WTC11 (cell line): Measurements from ENCODE around the gene PLA2G12B. TPM values are rescaled to one million over a fixed set of nuclear protein-coding genes. Genes with fewer than 3 reads are reported as not detected.

ENCODE experiments used
- ATAC-seq: fragments of 200-7000 bp; cut with Tn5 transposase; 2 replicates; pipeline ENCODE4 v1.10.0; 2021; ENCODE audit warnings: mild to moderate bottlenecking, moderate library complexity
- CTCF ChIA-PET: fragments of 300-600 bp; sonication (Branson Sonifier 250); formaldehyde crosslinking; loops from one replicate; lab custom pipeline; 2021; ENCODE audit warnings: antibody characterized with exemption; lab: Charles Lee
- POLR2A ChIA-PET: fragments of 350-600 bp; sonication (Branson Sonifier 250); formaldehyde crosslinking; loops from one replicate; lab custom pipeline; 2021; ENCODE audit warnings: antibody characterized with exemption; lab: Charles Lee
- DNase-seq: peaks from one replicate; pipeline ENCODE4 v3.0.0; 2021; ENCODE audit warnings: low spot score
- H3K27ac Mint-ChIP-seq: 2 replicates; pipeline ENCODE4 v1.8.0; 2021; ENCODE audit warnings: mixed read lengths
- H3K27me3 Mint-ChIP-seq: 2 replicates; pipeline ENCODE4 v1.8.0; 2021; ENCODE audit warnings: low read depth, mild to moderate bottlenecking, moderate library complexity, mixed read lengths
- H3K36me3 Mint-ChIP-seq: 2 replicates; pipeline ENCODE4 v1.8.0; 2021; ENCODE audit warnings: mixed read lengths
- H3K4me1 Mint-ChIP-seq: 2 replicates; pipeline ENCODE4 v1.8.0; 2022; ENCODE audit warnings: mixed read lengths
- H3K4me3 Mint-ChIP-seq: 2 replicates; pipeline ENCODE4 v1.8.0; 2021; ENCODE audit warnings: mild to moderate bottlenecking, moderate library complexity, mixed read lengths
- H3K9me3 Mint-ChIP-seq: 2 replicates; pipeline ENCODE4 v1.8.0; 2021; ENCODE audit warnings: mixed read lengths
- GABPB1 ChIP-seq: sonication (generic); formaldehyde crosslinking; IDR thresholded peaks from 2 replicates; pipeline ENCODE4 v1.8.1; 2023; ENCODE audit warnings: mild to moderate bottlenecking, missing genetic modification reagents
- KAT7 ChIP-seq: sonication (generic); formaldehyde crosslinking; IDR thresholded peaks from 2 replicates; pipeline ENCODE4 v1.8.1; 2023; ENCODE audit warnings: missing genetic modification reagents, mild to moderate bottlenecking, borderline replicate concordance
- NFE2L1 ChIP-seq: sonication (generic); formaldehyde crosslinking; IDR thresholded peaks from 2 replicates; pipeline ENCODE4 v1.8.1; 2023; ENCODE audit warnings: missing genetic modification reagents
- NR3C1 ChIP-seq: sonication (generic); formaldehyde crosslinking; conservative IDR thresholded peaks from 2 replicates; pipeline ENCODE4 v1.8.1; 2023; ENCODE audit warnings: low read depth, mild to moderate bottlenecking, missing genetic modification reagents
- OVOL2 ChIP-seq: fragments of 250-450 bp; sonication (Bioruptor Pico); IDR thresholded peaks from 2 replicates; pipeline ENCODE4 v1.9.0; 2021; ENCODE audit warnings: mild to moderate bottlenecking, borderline replicate concordance
- SOX15 ChIP-seq: fragments of 250-450 bp; sonication (Bioruptor Pico); IDR thresholded peaks from 2 replicates; pipeline ENCODE4 v1.9.0; 2021; ENCODE audit warnings: mild to moderate bottlenecking
- SP1 ChIP-seq: sonication (generic); formaldehyde crosslinking; conservative IDR thresholded peaks from 2 replicates; pipeline ENCODE4 v1.8.1; 2022; ENCODE audit warnings: missing genetic modification reagents
- TEAD1 ChIP-seq: sonication (generic); formaldehyde crosslinking; IDR thresholded peaks from 2 replicates; pipeline ENCODE4 v1.8.0; 2022; ENCODE audit warnings: mild to moderate bottlenecking, missing genetic modification reagents
- TP53 ChIP-seq: sonication (generic); formaldehyde crosslinking; IDR thresholded peaks from 2 replicates; pipeline ENCODE4 v1.8.1; 2023; ENCODE audit warnings: mild to moderate bottlenecking, missing genetic modification reagents
- ZNF232 ChIP-seq: sonication (generic); formaldehyde crosslinking; IDR thresholded peaks from 2 replicates; pipeline ENCODE4 v1.8.0; 2022; ENCODE audit warnings: mild to moderate bottlenecking, missing genetic modification reagents
- ZNF263 ChIP-seq: sonication (generic); formaldehyde crosslinking; IDR thresholded peaks from 2 replicates; pipeline ENCODE4 v1.8.1; 2022; ENCODE audit warnings: low read depth, mild to moderate bottlenecking, moderate library complexity, missing genetic modification reagents
- ZNF396 ChIP-seq: fragments of 250-450 bp; sonication (Bioruptor Pico); IDR thresholded peaks from 2 replicates; pipeline ENCODE4 v1.8.0; 2021; ENCODE audit warnings: mild to moderate bottlenecking, moderate library complexity, borderline replicate concordance
- total RNA-seq: library from RNA; stranded (reverse); gene quantifications from 3 replicates; pipeline ENCODE4 v1.2.3, GENCODE V29; 2021
- TF ChIP-seq, protein P1 (sequence below): sonication (generic); formaldehyde crosslinking; IDR thresholded peaks from 2 replicates; pipeline ENCODE4 v1.8.1; 2023; ENCODE audit warnings: mild to moderate bottlenecking, missing genetic modification reagents, moderate library complexity
- TF ChIP-seq, protein P2 (sequence below): fragments of 250-450 bp; sonication (Bioruptor Pico); IDR thresholded peaks from 2 replicates; pipeline ENCODE4 v1.9.0; 2021; ENCODE audit warnings: moderate library complexity, mild to moderate bottlenecking, inconsistent platforms, borderline replicate concordance
- TF ChIP-seq, protein P3 (sequence below): sonication (generic); formaldehyde crosslinking; IDR thresholded peaks from 2 replicates; pipeline ENCODE4 v1.8.0; 2022; ENCODE audit warnings: mild to moderate bottlenecking, missing genetic modification reagents
- TF ChIP-seq, protein P4 (sequence below): sonication (generic); formaldehyde crosslinking; IDR thresholded peaks from 2 replicates; pipeline ENCODE4 v1.8.0; 2023; ENCODE audit warnings: missing genetic modification reagents
- TF ChIP-seq, protein P5 (sequence below): fragments of 250-450 bp; sonication (Bioruptor Pico); IDR thresholded peaks from 2 replicates; pipeline ENCODE4 v1.8.0; 2021; ENCODE audit warnings: mild to moderate bottlenecking
- TF ChIP-seq, protein P6 (sequence below): sonication (generic); formaldehyde crosslinking; IDR thresholded peaks from 2 replicates; pipeline ENCODE4 v1.8.1; 2023; ENCODE audit warnings: mild to moderate bottlenecking, moderate library complexity, missing genetic modification reagents

PLA2G12B gene
- total RNA-seq, 1 experiment from 2014 or later = not detected

DNA sequence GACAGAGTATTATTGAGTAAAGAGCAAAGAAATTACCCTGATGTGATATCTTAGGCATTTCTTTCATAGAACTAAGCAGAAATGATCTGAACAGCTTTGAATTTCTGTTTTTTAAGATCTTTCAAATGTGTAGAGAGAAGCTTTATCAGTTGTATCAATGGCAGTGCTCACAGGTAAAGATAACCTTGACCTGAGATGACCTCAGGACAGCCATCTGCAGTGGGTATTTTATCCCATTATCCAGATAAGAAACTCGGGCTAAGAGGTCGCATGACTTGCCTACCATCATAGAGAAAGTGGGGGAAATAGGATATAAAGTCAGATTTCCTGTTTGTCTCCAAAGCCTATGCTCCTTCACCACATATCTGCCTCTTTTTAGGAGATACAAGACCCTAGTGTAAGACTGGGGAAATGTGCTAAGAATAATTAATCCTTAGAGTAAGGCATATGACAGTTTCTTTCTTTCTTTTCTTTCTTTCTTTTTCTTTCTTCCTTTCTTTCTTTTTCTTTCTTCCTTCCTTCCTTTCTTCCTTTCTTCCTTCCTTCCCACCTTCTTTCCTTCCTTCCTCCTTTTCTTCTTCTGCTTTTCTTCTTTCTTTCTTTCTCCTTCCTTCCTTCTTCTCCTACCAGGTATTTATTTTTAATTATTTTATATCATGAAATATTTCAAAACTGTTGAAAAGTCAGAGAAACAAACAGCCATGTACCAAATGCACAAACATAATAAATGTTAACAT lies 10.9 kb downstream of the PLA2G12B start (continued):
- TF ChIP-seq NFE2L1 (CRISPR knock-in tag) = no peak
- TF ChIP-seq, protein P1, sequence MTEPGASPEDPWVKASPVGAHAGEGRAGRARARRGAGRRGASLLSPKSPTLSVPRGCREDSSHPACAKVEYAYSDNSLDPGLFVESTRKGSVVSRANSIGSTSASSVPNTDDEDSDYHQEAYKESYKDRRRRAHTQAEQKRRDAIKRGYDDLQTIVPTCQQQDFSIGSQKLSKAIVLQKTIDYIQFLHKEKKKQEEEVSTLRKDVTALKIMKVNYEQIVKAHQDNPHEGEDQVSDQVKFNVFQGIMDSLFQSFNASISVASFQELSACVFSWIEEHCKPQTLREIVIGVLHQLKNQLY = no peak
- TF ChIP-seq, protein P2, sequence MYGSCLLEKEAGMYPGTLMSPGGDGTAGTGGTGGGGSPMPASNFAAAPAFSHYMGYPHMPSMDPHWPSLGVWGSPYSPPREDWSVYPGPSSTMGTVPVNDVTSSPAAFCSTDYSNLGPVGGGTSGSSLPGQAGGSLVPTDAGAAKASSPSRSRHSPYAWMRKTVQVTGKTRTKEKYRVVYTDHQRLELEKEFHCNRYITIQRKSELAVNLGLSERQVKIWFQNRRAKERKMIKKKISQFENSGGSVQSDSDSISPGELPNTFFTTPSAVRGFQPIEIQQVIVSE (CRISPR knock-in tag) = no peak
- TF ChIP-seq ZNF263 = no peak

DNA sequence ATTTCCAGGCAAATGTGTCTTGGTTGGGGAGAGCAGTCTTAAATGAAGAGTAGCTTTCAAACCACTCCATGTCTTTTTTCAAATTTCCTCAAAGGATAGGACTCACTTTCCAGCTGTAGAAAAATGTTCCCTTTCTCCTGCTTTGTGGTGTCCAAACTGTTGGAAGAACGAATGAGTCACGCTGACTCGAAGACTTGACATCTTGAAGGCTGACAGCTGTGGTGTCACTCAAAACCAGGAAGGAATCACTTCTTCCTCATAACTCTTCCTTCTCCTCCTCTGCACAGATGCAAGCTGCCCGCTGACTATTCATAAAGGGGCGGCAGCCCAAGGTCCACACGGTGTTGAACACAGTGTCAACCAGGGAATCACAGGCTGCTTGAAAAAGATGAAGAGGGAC lies 19.2 kb downstream of the PLA2G12B start:
- H3K4me1 Mint-ChIP-seq = peaks cover 5% of the 10 kb centered on the region; the same call in 1 of the 2 replicates
- H3K27ac Mint-ChIP-seq = no peak overlapping the region
- H3K4me3 Mint-ChIP-seq = no peak overlapping the region
- no peaks in the 10 kb centered on the region for H3K36me3 Mint-ChIP-seq
- CTCF ChIA-PET = no interaction called here
- no peak for DNase-seq
- POLR2A ChIA-PET = no interaction called here
- no peak for TF ChIP-seq ZNF232 (CRISPR knock-in tag)
- TF ChIP-seq OVOL2 = no peak
- no peak for TF ChIP-seq ZNF263
- no peak for TF ChIP-seq TEAD1 (CRISPR knock-in tag)
- TF ChIP-seq, all 79 proteins: peak for 0
- no peaks in the 10 kb centered on the region for H3K27me3 Mint-ChIP-seq
- no peaks in the 10 kb centered on the region for H3K9me3 Mint-ChIP-seq
- no peak for ATAC-seq

DNA sequence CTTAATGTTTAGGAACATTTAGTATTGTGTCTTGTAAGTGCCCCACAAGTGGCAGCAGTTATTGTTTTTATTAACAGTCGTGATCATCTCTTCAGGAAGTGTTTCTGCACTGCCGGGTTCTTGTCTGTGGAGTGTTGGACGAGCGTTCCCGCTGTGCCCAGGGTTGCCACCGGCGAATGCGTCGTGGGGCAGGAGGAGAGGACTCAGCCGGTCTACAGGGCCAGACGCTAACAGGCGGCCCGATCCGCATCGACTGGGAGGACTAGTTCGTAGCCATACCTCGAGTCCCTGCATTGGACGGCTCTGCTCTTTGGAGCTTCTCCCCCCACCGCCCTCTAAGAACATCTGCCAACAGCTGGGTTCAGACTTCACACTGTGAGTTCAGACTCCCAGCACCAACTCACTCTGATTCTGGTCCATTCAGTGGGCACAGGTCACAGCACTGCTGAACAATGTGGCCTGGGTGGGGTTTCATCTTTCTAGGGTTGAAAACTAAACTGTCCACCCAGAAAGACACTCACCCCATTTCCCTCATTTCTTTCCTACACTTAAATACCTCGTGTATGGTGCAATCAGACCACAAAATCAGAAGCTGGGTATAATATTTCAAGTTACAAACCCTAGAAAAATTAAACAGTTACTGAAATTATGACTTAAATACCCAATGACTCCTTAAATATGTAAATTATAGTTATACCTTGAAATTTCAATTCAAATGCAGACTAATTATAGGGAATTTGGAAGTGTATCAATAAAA lies 22.2 kb downstream of the PLA2G12B start:
- no peak for DNase-seq
- Mint-ChIP-seq H3K9me3 (no peaks in the 10 kb centered on the region), H3K27me3 (no peaks in the 10 kb centered on the region), H3K36me3 (no peaks in the 10 kb centered on the region), H3K4me1 (no peaks in the 10 kb centered on the region), H3K4me3 (no peak overlapping the region), H3K27ac (no peak overlapping the region)
- no peak for ATAC-seq
- TF ChIP-seq NR3C1 (no peak), TP53 (no peak)
- CTCF ChIA-PET = no interaction called here
- POLR2A ChIA-PET = no interaction called here

DNA sequence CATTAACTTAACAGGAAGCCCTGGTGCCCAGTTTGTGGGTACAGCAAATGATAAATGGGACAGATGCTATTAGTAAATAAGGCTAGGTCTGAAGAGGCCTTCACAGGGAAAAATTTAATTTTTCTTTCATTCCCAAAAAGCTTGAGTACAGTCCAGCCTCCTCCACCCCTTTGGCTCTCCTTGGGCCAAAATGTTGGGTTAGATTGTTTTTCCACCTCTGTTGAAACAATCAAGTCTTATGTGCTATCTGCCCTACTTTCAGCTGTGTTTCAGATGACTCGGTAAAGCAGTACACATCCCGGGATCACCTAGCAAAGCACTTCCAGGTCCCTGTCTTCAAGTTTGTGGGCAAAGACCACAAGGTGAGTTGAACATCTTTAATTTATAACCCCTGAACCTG lies 24.3 kb downstream of the PLA2G12B start:
- ChIA-PET CTCF (interaction anchor here (0.7 kb wide), 1 partner anchor 535 kb away, joined by 3 read pairs; no protein-coding TSS in a partner anchor), POLR2A (no interaction called here)
- Mint-ChIP-seq H3K4me1 (no peaks in the 10 kb centered on the region), H3K27me3 (no peaks in the 10 kb centered on the region), H3K4me3 (no peak overlapping the region), H3K9me3 (no peaks in the 10 kb centered on the region), H3K27ac (no peak overlapping the region), H3K36me3 (no peaks in the 10 kb centered on the region)
- ATAC-seq (no peak), DNase-seq (no peak)
- no peak for TF ChIP-seq SP1
- no peak for TF ChIP-seq GABPB1
- TF ChIP-seq, protein P3, sequence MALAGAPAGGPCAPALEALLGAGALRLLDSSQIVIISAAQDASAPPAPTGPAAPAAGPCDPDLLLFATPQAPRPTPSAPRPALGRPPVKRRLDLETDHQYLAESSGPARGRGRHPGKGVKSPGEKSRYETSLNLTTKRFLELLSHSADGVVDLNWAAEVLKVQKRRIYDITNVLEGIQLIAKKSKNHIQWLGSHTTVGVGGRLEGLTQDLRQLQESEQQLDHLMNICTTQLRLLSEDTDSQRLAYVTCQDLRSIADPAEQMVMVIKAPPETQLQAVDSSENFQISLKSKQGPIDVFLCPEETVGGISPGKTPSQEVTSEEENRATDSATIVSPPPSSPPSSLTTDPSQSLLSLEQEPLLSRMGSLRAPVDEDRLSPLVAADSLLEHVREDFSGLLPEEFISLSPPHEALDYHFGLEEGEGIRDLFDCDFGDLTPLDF (CRISPR knock-in tag) = no peak
- no peak for TF ChIP-seq KAT7 (CRISPR knock-in tag)
- TF ChIP-seq ZNF263 = no peak
- no peak for TF ChIP-seq SOX15 (CRISPR knock-in tag)
- TF ChIP-seq, protein P2 (CRISPR knock-in tag) = no peak
- TF ChIP-seq NFE2L1 (CRISPR knock-in tag) = no peak
- TF ChIP-seq, protein P4, sequence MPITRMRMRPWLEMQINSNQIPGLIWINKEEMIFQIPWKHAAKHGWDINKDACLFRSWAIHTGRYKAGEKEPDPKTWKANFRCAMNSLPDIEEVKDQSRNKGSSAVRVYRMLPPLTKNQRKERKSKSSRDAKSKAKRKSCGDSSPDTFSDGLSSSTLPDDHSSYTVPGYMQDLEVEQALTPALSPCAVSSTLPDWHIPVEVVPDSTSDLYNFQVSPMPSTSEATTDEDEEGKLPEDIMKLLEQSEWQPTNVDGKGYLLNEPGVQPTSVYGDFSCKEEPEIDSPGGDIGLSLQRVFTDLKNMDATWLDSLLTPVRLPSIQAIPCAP (CRISPR knock-in tag) = no peak
- TF ChIP-seq ZNF396 = no peak
- TF ChIP-seq, protein P5, sequence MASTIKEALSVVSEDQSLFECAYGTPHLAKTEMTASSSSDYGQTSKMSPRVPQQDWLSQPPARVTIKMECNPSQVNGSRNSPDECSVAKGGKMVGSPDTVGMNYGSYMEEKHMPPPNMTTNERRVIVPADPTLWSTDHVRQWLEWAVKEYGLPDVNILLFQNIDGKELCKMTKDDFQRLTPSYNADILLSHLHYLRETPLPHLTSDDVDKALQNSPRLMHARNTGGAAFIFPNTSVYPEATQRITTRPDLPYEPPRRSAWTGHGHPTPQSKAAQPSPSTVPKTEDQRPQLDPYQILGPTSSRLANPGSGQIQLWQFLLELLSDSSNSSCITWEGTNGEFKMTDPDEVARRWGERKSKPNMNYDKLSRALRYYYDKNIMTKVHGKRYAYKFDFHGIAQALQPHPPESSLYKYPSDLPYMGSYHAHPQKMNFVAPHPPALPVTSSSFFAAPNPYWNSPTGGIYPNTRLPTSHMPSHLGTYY (CRISPR knock-in tag) = no peak
- TF ChIP-seq, protein P6, sequence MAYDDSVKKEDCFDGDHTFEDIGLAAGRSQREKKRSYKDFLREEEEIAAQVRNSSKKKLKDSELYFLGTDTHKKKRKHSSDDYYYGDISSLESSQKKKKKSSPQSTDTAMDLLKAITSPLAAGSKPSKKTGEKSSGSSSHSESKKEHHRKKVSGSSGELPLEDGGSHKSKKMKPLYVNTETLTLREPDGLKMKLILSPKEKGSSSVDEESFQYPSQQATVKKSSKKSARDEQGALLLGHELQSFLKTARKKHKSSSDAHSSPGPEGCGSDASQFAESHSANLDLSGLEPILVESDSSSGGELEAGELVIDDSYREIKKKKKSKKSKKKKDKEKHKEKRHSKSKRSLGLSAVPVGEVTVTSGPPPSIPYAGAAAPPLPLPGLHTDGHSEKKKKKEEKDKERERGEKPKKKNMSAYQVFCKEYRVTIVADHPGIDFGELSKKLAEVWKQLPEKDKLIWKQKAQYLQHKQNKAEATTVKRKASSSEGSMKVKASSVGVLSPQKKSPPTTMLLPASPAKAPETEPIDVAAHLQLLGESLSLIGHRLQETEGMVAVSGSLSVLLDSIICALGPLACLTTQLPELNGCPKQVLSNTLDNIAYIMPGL = no peak
